Measurements from ENCODE around the gene CAPNS1. TPM values are rescaled to one million over a fixed set of nuclear protein-coding genes. Genes with fewer than 3 reads are reported as not detected.
"Not testable (repeated sequence)": the region's sequence is repeated elsewhere in the genome, so short reads cannot be mapped to it uniquely, and the experiment has no call there.

The CAPNS1 gene
- total RNA-seq, 1 donor from 2014 or later: 98.6 TPM

GRCh38 chr19:36113894-36114720 lies 25.8 kb upstream of the CAPNS1 start:
- no peak for FAIRE-seq
- peak in 1 of 2 donors; percentile 48 for DNase-seq (ENCODE audit: low spot score in 2 of 2)

- FAIRE-seq (peak; percentile 79), DNase-seq (ENCODE audit: low spot score in 2 of 2) (peak; percentile 98 to 99)
Observed at GRCh38 chr19:36114721-36115452, 25.0 kb upstream of the CAPNS1 start, which contains the start of gene POLR2I. Gene POLR2I, minus strand, starts transcription at chr19:36114875. Its CDS starts 19 bp downstream, at chr19:36114856.

- FAIRE-seq: no peak
- no peak for DNase-seq (ENCODE audit: low spot score in 2 of 2)
Observed at GRCh38 chr19:36115453-36116343, 24.2 kb upstream of the CAPNS1 start, which contains the start of gene TBCB. Gene TBCB, plus strand, starts transcription at chr19:36115468. Its CDS starts 93 bp downstream, at chr19:36115561.

GRCh38 chr19:36116344-36116637 lies 23.6 kb upstream of the CAPNS1 start:
- FAIRE-seq: no peak
- no peak for DNase-seq (ENCODE audit: low spot score in 2 of 2)

GRCh38 chr19:36120092-36120983 lies 19.5 kb upstream of the CAPNS1 start:
- DNase-seq (ENCODE audit: low spot score in 2 of 2) (no peak), FAIRE-seq (no peak)

- no peak for DNase-seq (ENCODE audit: low spot score in 2 of 2)
- no peak for FAIRE-seq
Observed at GRCh38 chr19:36120984-36121358, 18.9 kb upstream of the CAPNS1 start.

- DNase-seq (ENCODE audit: low spot score in 2 of 2) (no peak), FAIRE-seq (no peak)
Observed at GRCh38 chr19:36121486-36122124, 18.3 kb upstream of the CAPNS1 start.

- DNase-seq (ENCODE audit: low spot score in 2 of 2) (no peak), FAIRE-seq (no peak)
Observed at GRCh38 chr19:36125557-36125956, 14.3 kb upstream of the CAPNS1 start.

GRCh38 chr19:36128392-36128736 lies 11.5 kb upstream of the CAPNS1 start:
- DNase-seq (ENCODE audit: low spot score in 2 of 2): no peak
- FAIRE-seq: no peak

GRCh38 chr19:36131221-36131620 lies 8.6 kb upstream of the CAPNS1 start:
- not testable (repeated sequence) for FAIRE-seq; DNase-seq (ENCODE audit: low spot score in 2 of 2)

GRCh38 chr19:36134867-36135266 lies 5.0 kb upstream of the CAPNS1 start:
- FAIRE-seq: not testable (repeated sequence)

GRCh38 chr19:36136964-36137686 lies 2.7 kb upstream of the CAPNS1 start:
- DNase-seq (ENCODE audit: low spot score in 2 of 2): no peak
- FAIRE-seq: no peak

More at GRCh38 chr19:36134867-36135266, 5.0 kb upstream of the CAPNS1 start:
- DNase-seq (ENCODE audit: low spot score in 2 of 2): not testable (repeated sequence)

GRCh38 chr19:36139120-36139472 lies 770 bp upstream of the CAPNS1 start:
- DNase-seq (ENCODE audit: low spot score in 2 of 2) (no peak), FAIRE-seq (no peak)

GRCh38 chr19:36140304-36141038 lies 605 bp downstream of the CAPNS1 start:
- DNase-seq (ENCODE audit: low spot score in 2 of 2) (peak; percentile 55 to 67), FAIRE-seq (no peak)

- FAIRE-seq: no peak
- peak; percentile 79 to 93 for DNase-seq (ENCODE audit: low spot score in 2 of 2)
Observed at GRCh38 chr19:36141039-36141927, 1.4 kb downstream of the CAPNS1 start.

- FAIRE-seq: no peak
Observed at GRCh38 chr19:36142046-36142445, 2.2 kb downstream of the CAPNS1 start.

GRCh38 chr19:36142496-36142895 lies 2.6 kb downstream of the CAPNS1 start:
- FAIRE-seq: no peak
- DNase-seq (ENCODE audit: low spot score in 2 of 2): no peak

More at GRCh38 chr19:36142046-36142445, 2.2 kb downstream of the CAPNS1 start:
- no peak for DNase-seq (ENCODE audit: low spot score in 2 of 2)

Measured in frontal cortex (tissue), 4 donors.